Measurements from ENCODE around the gene GPR158. TPM values are rescaled to one million over a fixed set of nuclear protein-coding genes. Genes with fewer than 3 reads are reported as not detected.

GPR158 gene
- total RNA-seq, 2 donors from 2014 or later, result 0.09 to 0.29 TPM

DNA sequence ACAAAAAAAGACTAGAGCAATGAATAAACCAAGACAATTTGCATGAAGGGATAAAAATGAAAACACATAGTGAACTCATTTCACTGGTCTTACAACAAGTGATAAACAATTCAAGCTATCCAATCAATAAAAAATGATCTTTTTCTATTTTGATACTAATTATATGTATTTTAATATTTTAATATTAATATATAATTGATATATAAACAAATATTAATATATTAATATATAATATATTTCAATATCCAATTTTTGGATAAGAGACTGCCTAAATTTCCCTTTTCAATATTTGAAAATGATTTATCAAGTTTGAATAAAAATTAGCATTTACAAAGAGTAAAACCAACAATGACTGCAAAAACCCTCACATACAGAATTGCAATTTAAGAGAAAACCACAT is 317.9 kb downstream of the GPR158 start:
- Mint-ChIP-seq H3K4me1 (peaks cover 38% of the 10 kb centered on the region), H3K36me3 (ENCODE audit: low read depth) (no peaks in the 10 kb centered on the region), H3K4me3 (no peak overlapping the region), H3K27me3 (ENCODE audit: insufficient read depth) (no peaks in the 10 kb centered on the region), H3K27ac (peak overlapping the region; percentile 96), H3K9me3 (no peaks in the 10 kb centered on the region)
- peaks cover 13% of the 10 kb centered on the region for H3K4me1 ChIP-seq (ENCODE audit: control insufficient read depth, insufficient read depth, low read length)
- no peaks in the 10 kb centered on the region for H3K36me3 ChIP-seq (ENCODE audit: control insufficient read depth, insufficient read depth, low read length)
- H3K9ac ChIP-seq (ENCODE audit: extremely low read depth, low read length, poor library complexity, severe bottlenecking), result no peak overlapping the region
- no peaks in the 10 kb centered on the region for H3K9me3 ChIP-seq (ENCODE audit: control insufficient read depth, low read length)
- H3K4me3 ChIP-seq (ENCODE audit: low read length), result no peak overlapping the region
- TF ChIP-seq, protein P1, sequence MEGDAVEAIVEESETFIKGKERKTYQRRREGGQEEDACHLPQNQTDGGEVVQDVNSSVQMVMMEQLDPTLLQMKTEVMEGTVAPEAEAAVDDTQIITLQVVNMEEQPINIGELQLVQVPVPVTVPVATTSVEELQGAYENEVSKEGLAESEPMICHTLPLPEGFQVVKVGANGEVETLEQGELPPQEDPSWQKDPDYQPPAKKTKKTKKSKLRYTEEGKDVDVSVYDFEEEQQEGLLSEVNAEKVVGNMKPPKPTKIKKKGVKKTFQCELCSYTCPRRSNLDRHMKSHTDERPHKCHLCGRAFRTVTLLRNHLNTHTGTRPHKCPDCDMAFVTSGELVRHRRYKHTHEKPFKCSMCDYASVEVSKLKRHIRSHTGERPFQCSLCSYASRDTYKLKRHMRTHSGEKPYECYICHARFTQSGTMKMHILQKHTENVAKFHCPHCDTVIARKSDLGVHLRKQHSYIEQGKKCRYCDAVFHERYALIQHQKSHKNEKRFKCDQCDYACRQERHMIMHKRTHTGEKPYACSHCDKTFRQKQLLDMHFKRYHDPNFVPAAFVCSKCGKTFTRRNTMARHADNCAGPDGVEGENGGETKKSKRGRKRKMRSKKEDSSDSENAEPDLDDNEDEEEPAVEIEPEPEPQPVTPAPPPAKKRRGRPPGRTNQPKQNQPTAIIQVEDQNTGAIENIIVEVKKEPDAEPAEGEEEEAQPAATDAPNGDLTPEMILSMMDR (conservative IDR thresholded peaks at IDR 0.05), result no peak
- DNase-seq, result no peak
- H3K27me3 ChIP-seq (ENCODE audit: control insufficient read depth, insufficient read depth, low read length, poor library complexity, severe bottlenecking), result no peaks in the 10 kb centered on the region
- H3K27ac ChIP-seq (ENCODE audit: low read depth, low read length), result peak overlapping the region; percentile 87

DNA sequence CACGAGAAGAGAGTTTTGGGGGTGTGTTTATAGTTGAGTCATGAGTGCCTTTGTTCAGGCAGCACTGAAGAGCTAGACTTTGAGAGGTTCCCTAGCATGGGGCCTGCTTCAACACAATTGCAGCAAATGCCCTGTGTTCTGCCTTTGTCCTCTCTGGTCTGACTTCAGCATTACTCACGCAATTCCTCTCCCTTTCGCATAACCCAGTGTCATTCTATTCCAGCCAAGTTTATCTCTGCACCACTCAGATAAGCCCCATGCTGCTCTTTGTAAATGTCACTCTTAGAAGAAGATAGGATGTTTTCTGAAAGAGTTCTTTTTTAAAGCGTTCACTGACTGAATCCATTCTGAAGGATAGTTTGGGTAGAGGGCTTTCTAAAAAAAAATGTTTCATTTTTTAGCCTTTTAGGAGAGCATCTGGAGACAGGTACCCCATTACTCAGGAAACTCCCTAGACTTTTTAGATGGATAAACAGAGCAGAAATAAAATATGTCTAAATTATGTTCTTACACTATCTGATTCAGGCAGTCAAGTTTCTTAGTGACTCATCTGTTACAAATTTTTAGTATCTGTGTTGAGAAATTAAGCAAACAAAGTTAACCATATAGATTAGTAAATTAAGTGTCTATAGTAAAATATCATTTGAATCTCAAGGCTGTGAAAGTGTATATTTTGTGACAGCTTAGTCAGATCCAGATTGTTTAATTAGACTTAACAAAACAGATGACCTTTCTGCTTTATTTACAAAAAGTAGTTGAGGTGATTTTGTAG is 318.5 kb downstream of the GPR158 start:
- Mint-ChIP-seq H3K27me3 (ENCODE audit: insufficient read depth) (no peaks in the 10 kb centered on the region), H3K27ac (peak overlapping the region; percentile 96), H3K36me3 (ENCODE audit: low read depth) (no peaks in the 10 kb centered on the region), H3K4me3 (no peak overlapping the region), H3K9me3 (no peaks in the 10 kb centered on the region), H3K4me1 (peaks cover 36% of the 10 kb centered on the region)
- TF ChIP-seq, protein P1 (conservative IDR thresholded peaks at IDR 0.05), result no peak
- peak; percentile 89 for DNase-seq
- peaks cover 13% of the 10 kb centered on the region for H3K4me1 ChIP-seq (ENCODE audit: control insufficient read depth, insufficient read depth, low read length)
- H3K9me3 ChIP-seq (ENCODE audit: control insufficient read depth, low read length), result no peaks in the 10 kb centered on the region
- H3K27me3 ChIP-seq (ENCODE audit: control insufficient read depth, insufficient read depth, low read length, poor library complexity, severe bottlenecking), result no peaks in the 10 kb centered on the region
- 0 to 4% methylated on average over 1 to 4 of the region's 4 CpGs for WGBS, 2 experiments (ENCODE audit: insufficient coverage in 1 of 2, insufficient read length in 1 of 2)
- no peak overlapping the region for H3K9ac ChIP-seq (ENCODE audit: extremely low read depth, low read length, poor library complexity, severe bottlenecking)
- no peaks in the 10 kb centered on the region for H3K36me3 ChIP-seq (ENCODE audit: control insufficient read depth, insufficient read depth, low read length)
- H3K27ac ChIP-seq (ENCODE audit: low read depth, low read length), result peak overlapping the region; percentile 87
- peak overlapping the region; percentile 34 for H3K4me3 ChIP-seq (ENCODE audit: low read length)

DNA sequence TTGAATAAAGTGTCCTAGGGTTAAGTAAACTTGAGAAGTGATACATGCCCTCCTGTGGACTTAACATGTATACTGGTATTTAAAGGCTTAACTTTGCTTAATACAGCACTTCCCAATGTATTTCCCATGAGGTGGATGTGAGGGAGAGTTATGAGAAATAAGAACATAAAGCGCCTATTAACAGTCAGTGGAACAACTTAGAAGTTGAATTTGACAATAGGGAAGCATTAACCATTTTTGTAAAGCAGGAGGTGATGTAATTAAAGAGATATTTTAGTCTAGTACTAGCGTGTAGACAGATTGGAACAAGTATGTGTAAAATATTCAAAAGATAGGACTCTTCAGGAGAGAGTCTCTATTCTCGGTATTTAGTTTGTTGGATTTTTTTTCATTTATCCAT is 322.4 kb downstream of the GPR158 start:
- H3K4me1 ChIP-seq (ENCODE audit: control insufficient read depth, insufficient read depth, low read length), result peaks cover 16% of the 10 kb centered on the region
- Mint-ChIP-seq H3K4me3 (no peak overlapping the region), H3K36me3 (ENCODE audit: low read depth) (no peaks in the 10 kb centered on the region), H3K27ac (no peak overlapping the region), H3K9me3 (no peaks in the 10 kb centered on the region), H3K4me1 (peaks cover 38% of the 10 kb centered on the region), H3K27me3 (ENCODE audit: insufficient read depth) (no peaks in the 10 kb centered on the region)
- no peaks in the 10 kb centered on the region for H3K27me3 ChIP-seq (ENCODE audit: control insufficient read depth, insufficient read depth, low read length, poor library complexity, severe bottlenecking)
- H3K27ac ChIP-seq (ENCODE audit: low read depth, low read length), result no peak overlapping the region
- H3K36me3 ChIP-seq (ENCODE audit: control insufficient read depth, insufficient read depth, low read length), result no peaks in the 10 kb centered on the region
- H3K9ac ChIP-seq (ENCODE audit: extremely low read depth, low read length, poor library complexity, severe bottlenecking), result no peak overlapping the region
- no peak for DNase-seq
- TF ChIP-seq, protein P1 (conservative IDR thresholded peaks at IDR 0.05), result no peak
- WGBS, 2 experiments (ENCODE audit: insufficient coverage in 1 of 2, insufficient read length in 1 of 2), result 95 to 96% methylated on average over 2 to 3 of the region's 3 CpGs
- no peak overlapping the region for H3K4me3 ChIP-seq (ENCODE audit: low read length)
- no peaks in the 10 kb centered on the region for H3K9me3 ChIP-seq (ENCODE audit: control insufficient read depth, low read length)
